Skeletal muscle satellite cell (primary cell): ENCODE data around the gene UBE2S.

Experiments used
- H3K27me3 ChIP-seq: 2 replicates; pipeline ENCODE4 v1.7.0; 2013; ENCODE audit warnings: low read length; ENCODE audit not compliant: control insufficient read depth, insufficient read depth
- H3K36me3 ChIP-seq: 2 replicates; pipeline ENCODE4 v1.7.0; 2013; ENCODE audit warnings: mild to moderate bottlenecking, control low read depth, low read length; ENCODE audit not compliant: insufficient read depth
- H3K4me1 ChIP-seq: 2 replicates; pipeline ENCODE4 v1.7.0; 2013; ENCODE audit warnings: low read length; ENCODE audit not compliant: control insufficient read depth, insufficient read depth
- H3K4me2 ChIP-seq: 2 replicates; pipeline ENCODE4 v1.7.0; 2013; ENCODE audit warnings: mild to moderate bottlenecking, low read length
- H3K4me3 ChIP-seq: 2 replicates; pipeline ENCODE4 v1.7.0; 2013; ENCODE audit warnings: low read length
- H3K9ac ChIP-seq: 2 replicates; pipeline ENCODE4 v1.7.0; 2013; ENCODE audit warnings: mild to moderate bottlenecking, low read depth, low read length, moderate library complexity
- H3K9me3 ChIP-seq: replicated peaks from 2 replicates; pipeline ENCODE4 v1.7.0; 2013; ENCODE audit warnings: mild to moderate bottlenecking, control low read depth, low read length

Gene UBE2S

GRCh38 chr19:55386493-55386971, 21.1 kb downstream of the UBE2S start:
- H3K9ac ChIP-seq: peak overlapping the region; percentile 99
- H3K36me3 ChIP-seq: peaks cover 55% of the 10 kb centered on the region
- peak overlapping the region; percentile 97 for H3K4me3 ChIP-seq
- peaks cover 41% of the 10 kb centered on the region for H3K4me1 ChIP-seq
- no peaks in the 10 kb centered on the region for H3K27me3 ChIP-seq
- no peaks in the 10 kb centered on the region for H3K9me3 ChIP-seq
- H3K4me2 ChIP-seq: peak overlapping the region; percentile 96

GRCh38 chr19:55385724-55386492, 21.7 kb downstream of the UBE2S start, which contains the start of gene RPL28:
Gene RPL28, plus strand, starts transcription at chr19:55385932. Its CDS starts 426 bp downstream, at chr19:55386358.
- peak within 1 kb of the TSS; percentile 99 for H3K9ac ChIP-seq
- H3K4me2 ChIP-seq: peak within 1 kb of the TSS; percentile 96
- no peaks in the 10 kb centered on the region for H3K9me3 ChIP-seq
- peaks cover 49% of the 10 kb centered on the region for H3K36me3 ChIP-seq
- H3K4me3 ChIP-seq: peak within 1 kb of the TSS; percentile 97
- peaks cover 41% of the 10 kb centered on the region for H3K4me1 ChIP-seq
- H3K27me3 ChIP-seq: no peaks in the 10 kb centered on the region

DNA sequence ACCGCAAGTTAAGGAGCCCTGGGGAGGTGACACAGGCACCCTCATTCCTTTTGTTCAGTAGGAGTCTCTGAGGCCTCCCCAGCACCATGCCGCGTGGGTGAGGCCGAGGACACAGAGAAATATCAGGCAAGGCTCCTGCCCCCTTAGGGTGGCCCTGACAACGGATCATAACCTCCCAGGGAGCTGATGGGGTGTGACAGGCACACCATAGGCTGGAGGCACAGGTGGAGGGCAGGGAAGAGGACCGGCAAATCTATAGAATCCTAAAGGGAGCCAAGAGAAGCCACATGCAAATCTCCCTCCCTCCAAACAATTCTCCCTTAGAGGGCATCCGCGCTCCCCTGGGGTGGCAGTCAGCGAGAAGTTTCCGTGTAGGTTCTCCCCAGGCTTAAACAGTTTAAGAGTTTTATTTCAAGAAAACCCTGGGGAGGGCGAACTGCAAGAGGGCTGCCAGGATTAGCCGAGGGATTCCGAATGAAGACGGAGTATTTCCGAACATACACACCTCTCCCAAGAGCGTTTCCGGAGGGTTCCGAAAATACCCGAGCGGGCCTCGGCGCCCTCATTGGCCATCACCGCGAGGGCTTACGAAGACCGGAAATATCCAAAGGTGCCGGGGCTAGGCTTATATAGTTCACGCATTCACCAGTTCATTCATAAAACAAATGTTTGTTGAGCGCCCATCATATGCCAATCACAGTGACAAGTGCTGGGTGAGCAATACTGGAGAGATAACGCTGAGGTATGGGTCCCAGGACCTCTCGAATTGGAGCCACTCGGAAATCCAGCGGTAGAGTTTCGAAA, 22.5 kb downstream of the UBE2S start:
- Histone ChIP-seq H3K4me1 (peaks cover 41% of the 10 kb centered on the region), H3K4me2 (peak overlapping the region; percentile 96), H3K27me3 (no peaks in the 10 kb centered on the region), H3K4me3 (peak overlapping the region; percentile 97), H3K9ac (peak overlapping the region; percentile 99), H3K36me3 (peaks cover 41% of the 10 kb centered on the region), H3K9me3 (no peaks in the 10 kb centered on the region)

DNA sequence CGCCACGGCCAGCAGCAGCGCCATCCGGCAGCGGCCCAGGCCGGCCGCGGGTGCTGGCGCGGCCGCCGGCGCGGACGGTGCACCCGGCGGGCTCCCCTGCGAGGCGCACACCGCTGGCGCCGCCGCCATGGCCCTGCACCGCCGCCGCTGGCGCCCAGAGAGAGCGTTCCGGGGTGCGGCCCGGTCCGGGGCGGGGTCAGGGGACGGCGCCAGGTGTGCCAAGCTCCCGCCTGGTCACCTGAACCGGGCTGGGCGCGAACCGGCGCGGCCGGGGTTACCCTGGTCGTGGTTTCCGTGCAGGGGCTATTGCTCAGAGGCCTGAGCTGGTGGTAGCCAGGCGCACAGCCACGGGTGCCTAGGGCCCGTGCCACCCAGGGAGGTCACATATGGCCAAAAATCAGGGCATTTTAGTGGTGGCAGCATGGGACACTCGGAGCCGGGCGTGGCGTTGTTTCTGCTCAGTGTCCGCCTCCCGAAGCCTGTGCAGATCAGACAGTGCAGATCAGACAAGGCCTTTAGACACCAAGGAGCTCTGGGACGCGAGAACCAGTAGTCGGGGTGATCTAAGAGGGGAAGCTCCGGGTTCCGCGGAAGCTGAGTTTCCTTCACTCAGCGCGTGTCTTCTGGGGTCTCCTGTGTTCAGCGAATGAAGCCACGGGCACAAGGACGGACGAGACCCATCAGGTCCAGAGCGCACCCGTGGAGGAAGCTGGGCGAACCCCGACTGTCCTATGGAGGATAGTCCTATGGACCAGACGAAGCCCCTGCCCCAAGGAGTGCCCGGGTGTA, 23.3 kb downstream of the UBE2S start, which contains the start of gene TMEM238:
TSS of gene TMEM238 (minus strand) at position 162 of the 789 bp plus-strand sequence. CDS start at position 129, 33 bp downstream.
- Histone ChIP-seq H3K9me3 (no peaks in the 10 kb centered on the region), H3K27me3 (no peaks in the 10 kb centered on the region), H3K4me3 (peak within 1 kb of the TSS; percentile 97), H3K9ac (peak within 1 kb of the TSS; percentile 99), H3K4me2 (peak within 1 kb of the TSS; percentile 96), H3K36me3 (peaks cover 33% of the 10 kb centered on the region), H3K4me1 (peaks cover 41% of the 10 kb centered on the region)

GRCh38 chr19:55383279-55384130, 24.1 kb downstream of the UBE2S start:
- Histone ChIP-seq H3K4me1 (peaks cover 33% of the 10 kb centered on the region), H3K27me3 (no peaks in the 10 kb centered on the region), H3K36me3 (peaks cover 25% of the 10 kb centered on the region), H3K4me2 (peak overlapping the region; percentile 96), H3K4me3 (peak overlapping the region; percentile 97), H3K9me3 (no peaks in the 10 kb centered on the region), H3K9ac (peak overlapping the region; percentile 99)

- H3K9ac ChIP-seq: no peak overlapping the region
- H3K9me3 ChIP-seq: no peaks in the 10 kb centered on the region
- H3K4me3 ChIP-seq: no peak overlapping the region
- H3K4me1 ChIP-seq: peaks cover 26% of the 10 kb centered on the region
- H3K4me2 ChIP-seq: no peak overlapping the region
- peaks cover 2% of the 10 kb centered on the region for H3K27me3 ChIP-seq
- H3K36me3 ChIP-seq: peaks cover 16% of the 10 kb centered on the region
Measured at GRCh38 chr19:55382522-55383054, 25.0 kb downstream of the UBE2S start.

- Histone ChIP-seq H3K36me3 (peaks cover 10% of the 10 kb centered on the region), H3K9me3 (no peaks in the 10 kb centered on the region), H3K9ac (no peak overlapping the region), H3K4me1 (peaks cover 21% of the 10 kb centered on the region), H3K4me3 (no peak overlapping the region), H3K27me3 (peaks cover 5% of the 10 kb centered on the region), H3K4me2 (no peak overlapping the region)
Measured at GRCh38 chr19:55382013-55382412, 25.6 kb downstream of the UBE2S start.

DNA sequence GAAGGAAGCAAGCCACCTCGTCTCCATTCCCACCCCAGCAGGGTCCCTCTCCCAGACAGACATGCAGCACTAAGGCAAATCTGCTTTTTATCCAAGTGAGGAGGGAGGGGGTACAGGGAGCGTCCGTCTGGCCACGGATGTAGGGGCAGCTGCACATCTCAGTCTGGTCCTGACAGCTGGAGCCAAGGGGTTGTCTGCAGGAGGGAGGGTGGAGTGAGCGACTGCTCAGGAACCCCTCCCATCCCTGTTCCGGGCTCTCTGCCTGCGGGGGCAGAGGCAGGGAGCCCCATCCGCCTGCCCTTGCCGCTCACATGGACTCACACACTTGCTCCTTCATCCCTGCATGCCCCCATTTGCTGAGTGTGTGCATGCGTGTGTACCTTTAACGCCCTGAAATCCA, 28.4 kb downstream of the UBE2S start:
- Histone ChIP-seq H3K9me3 (no peaks in the 10 kb centered on the region), H3K4me3 (no peak overlapping the region), H3K36me3 (no peaks in the 10 kb centered on the region), H3K27me3 (peaks cover 5% of the 10 kb centered on the region), H3K4me1 (peaks cover 9% of the 10 kb centered on the region), H3K9ac (no peak overlapping the region), H3K4me2 (no peak overlapping the region)

DNA sequence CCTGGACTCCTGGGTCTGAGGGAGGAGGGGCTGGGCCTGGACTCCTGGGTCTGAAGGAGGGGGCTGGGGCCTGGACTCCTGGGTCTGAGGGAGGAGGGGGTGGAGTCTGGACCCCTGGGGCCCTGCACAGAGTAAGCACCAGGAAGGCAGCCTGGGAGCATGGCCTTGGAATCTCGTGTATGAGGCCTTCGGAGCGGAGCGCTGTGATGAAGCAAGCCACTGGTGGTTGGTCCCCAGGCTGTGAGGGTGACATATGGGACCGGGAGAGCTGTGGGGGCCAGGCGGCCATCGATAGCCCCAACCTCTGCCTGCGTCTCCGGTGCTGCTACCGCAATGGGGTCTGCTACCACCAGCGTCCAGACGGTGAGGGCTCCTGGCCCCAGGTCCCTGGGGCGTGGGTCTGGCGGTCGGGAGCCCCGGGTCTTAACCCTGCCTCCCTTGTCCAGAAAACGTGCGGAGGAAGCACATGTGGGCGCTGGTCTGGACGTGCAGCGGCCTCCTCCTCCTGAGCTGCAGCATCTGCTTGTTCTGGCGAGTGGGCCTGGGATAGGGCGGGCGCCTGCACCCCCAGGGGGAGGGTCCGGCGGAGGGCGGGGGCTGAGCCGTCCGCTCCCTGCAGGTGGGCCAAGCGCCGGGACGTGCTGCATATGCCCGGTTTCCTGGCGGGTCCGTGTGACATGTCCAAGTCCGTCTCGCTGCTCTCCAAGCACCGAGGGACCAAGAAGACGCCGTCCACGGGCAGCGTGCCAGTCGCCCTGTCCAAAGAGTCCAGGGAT, 30.0 kb downstream of the UBE2S start:
- Histone ChIP-seq H3K4me2 (no peak overlapping the region), H3K27me3 (peaks cover 5% of the 10 kb centered on the region), H3K9ac (no peak overlapping the region), H3K4me1 (peaks cover 10% of the 10 kb centered on the region), H3K36me3 (no peaks in the 10 kb centered on the region), H3K9me3 (no peaks in the 10 kb centered on the region), H3K4me3 (no peak overlapping the region)
